DOHH2 (cell line): ENCODE data around the gene TMEM181.

Source experiments
- H3F3A ChIP-seq: fragments of 200-600 bp; sonication (generic), shearing (Covaris generic); 2 replicates; pipeline ENCODE4 v1.6.0; 2016; ENCODE audit warnings: antibody characterized with exemption, mild to moderate bottlenecking; ENCODE audit not compliant: control insufficient read depth, insufficient read depth
- H3K27ac ChIP-seq: fragments of 200-600 bp; sonication (generic); 2 replicates; pipeline ENCODE4 v1.5.1; 2014; ENCODE audit warnings: low read depth, mild to moderate bottlenecking, low read length, moderate library complexity
- H3K27me3 ChIP-seq: fragments of 200-600 bp; sonication (generic); 2 replicates; pipeline ENCODE4 v1.6.1; 2014; ENCODE audit warnings: mild to moderate bottlenecking, low read length, mixed read lengths; ENCODE audit not compliant: control insufficient read depth
- H3K36me3 ChIP-seq: fragments of 200-600 bp; sonication (generic); 2 replicates; pipeline ENCODE4 v1.6.1; 2014; ENCODE audit warnings: mild to moderate bottlenecking, low read length, moderate library complexity, mixed read lengths; ENCODE audit not compliant: control insufficient read depth
- H3K4me1 ChIP-seq: fragments of 200-600 bp; sonication (generic); 2 replicates; pipeline ENCODE4 v1.6.1; 2014; ENCODE audit warnings: mild to moderate bottlenecking, low read length, mixed read lengths; ENCODE audit not compliant: control insufficient read depth
- H3K4me2 ChIP-seq: fragments of 200-600 bp; sonication (generic); 2 replicates; pipeline ENCODE4 v1.6.0; 2014; ENCODE audit warnings: mild to moderate bottlenecking, low read length, moderate library complexity
- H3K4me3 ChIP-seq: fragments of 200-600 bp; sonication (generic); 2 replicates; pipeline ENCODE4 v1.5.1; 2014; ENCODE audit warnings: mild to moderate bottlenecking, low read length, mixed read lengths
- H3K79me2 ChIP-seq: fragments of 200-600 bp; sonication (generic); 2 replicates; pipeline ENCODE4 v1.6.1; 2014; ENCODE audit warnings: mild to moderate bottlenecking, low read length, mixed read lengths; ENCODE audit not compliant: control insufficient read depth
- H3K9me2 ChIP-seq: fragments of 200-600 bp; sonication (generic); replicated peaks from 2 replicates; pipeline ENCODE4 v1.6.1; 2014; ENCODE audit warnings: mild to moderate bottlenecking, low read length, mixed read lengths; ENCODE audit not compliant: control insufficient read depth
- H3K9me3 ChIP-seq: fragments of 200-600 bp; sonication (generic); 2 replicates; pipeline ENCODE4 v1.6.1; 2014; ENCODE audit warnings: antibody characterized with exemption, low read length, mixed read lengths; ENCODE audit not compliant: control insufficient read depth, insufficient read depth
- H4K20me1 ChIP-seq: fragments of 200-600 bp; sonication (generic); 2 replicates; pipeline ENCODE4 v1.6.0; 2014; ENCODE audit warnings: low read depth, mild to moderate bottlenecking, antibody characterized with exemption, low read length, moderate library complexity; ENCODE audit not compliant: control insufficient read depth, insufficient read depth
- CTCF ChIP-seq: fragments of 200-600 bp; sonication (generic); IDR thresholded peaks from one replicate; pipeline ENCODE4 v1.5.1; 2014; ENCODE audit warnings: antibody characterized with exemption, mild to moderate bottlenecking, low read depth, low read length; ENCODE audit not compliant: poor library complexity, severe bottlenecking
- EZH2phosphoT487 ChIP-seq: fragments of 200-600 bp; sonication (generic); IDR thresholded peaks from 2 replicates; pipeline ENCODE4 v1.6.1; 2017; ENCODE audit warnings: borderline replicate concordance, mild to moderate bottlenecking, antibody characterized with exemption, low read length, moderate library complexity, mixed read lengths

The TMEM181 gene

DNA sequence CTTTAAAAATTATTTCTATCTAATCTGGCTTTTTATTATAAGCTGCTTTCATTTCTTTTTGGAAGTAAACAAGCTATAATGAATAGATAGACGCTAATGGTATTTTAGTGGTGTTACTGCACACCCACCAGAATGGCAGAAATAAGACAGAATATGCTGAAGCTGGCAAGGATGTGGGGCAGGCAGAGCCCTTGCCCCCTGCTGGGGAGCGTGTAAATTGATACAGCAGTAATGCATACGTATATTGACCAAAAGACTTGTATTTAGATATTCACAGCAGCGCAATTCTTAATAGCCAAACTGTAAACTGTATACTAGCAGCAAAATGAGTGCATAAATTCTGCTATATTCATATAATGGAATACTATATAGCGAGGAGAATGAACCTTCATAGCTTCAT, 35.3 kb downstream of the TMEM181 start:
- no peak overlapping the region for H3K4me2 ChIP-seq
- no peaks in the 10 kb centered on the region for H3F3A ChIP-seq
- no peaks in the 10 kb centered on the region for H3K27me3 ChIP-seq
- peak; percentile 48 for TF ChIP-seq CTCF
- TF ChIP-seq EZH2phosphoT487 = no peak
- H3K79me2 ChIP-seq = no peaks in the 10 kb centered on the region
- H3K36me3 ChIP-seq = peaks cover 37% of the 10 kb centered on the region
- no peaks in the 10 kb centered on the region for H3K9me3 ChIP-seq
- H3K9me2 ChIP-seq = no peaks in the 10 kb centered on the region
- H3K4me1 ChIP-seq = no peaks in the 10 kb centered on the region
- no peak overlapping the region for H3K27ac ChIP-seq
- H4K20me1 ChIP-seq = no peaks in the 10 kb centered on the region
- H3K4me3 ChIP-seq = no peak overlapping the region

GRCh38 chr6:158596861-158597260, 37.0 kb downstream of the TMEM181 start:
- Histone ChIP-seq H4K20me1 (no peaks in the 10 kb centered on the region), H3K27ac (no peak overlapping the region), H3K27me3 (no peaks in the 10 kb centered on the region), H3K4me1 (no peaks in the 10 kb centered on the region), H3F3A (no peaks in the 10 kb centered on the region), H3K9me3 (no peaks in the 10 kb centered on the region), H3K4me3 (no peak overlapping the region), H3K36me3 (peaks cover 25% of the 10 kb centered on the region), H3K79me2 (no peaks in the 10 kb centered on the region), H3K4me2 (no peak overlapping the region), H3K9me2 (no peaks in the 10 kb centered on the region)
- no peak for TF ChIP-seq CTCF
- no peak for TF ChIP-seq EZH2phosphoT487

DNA sequence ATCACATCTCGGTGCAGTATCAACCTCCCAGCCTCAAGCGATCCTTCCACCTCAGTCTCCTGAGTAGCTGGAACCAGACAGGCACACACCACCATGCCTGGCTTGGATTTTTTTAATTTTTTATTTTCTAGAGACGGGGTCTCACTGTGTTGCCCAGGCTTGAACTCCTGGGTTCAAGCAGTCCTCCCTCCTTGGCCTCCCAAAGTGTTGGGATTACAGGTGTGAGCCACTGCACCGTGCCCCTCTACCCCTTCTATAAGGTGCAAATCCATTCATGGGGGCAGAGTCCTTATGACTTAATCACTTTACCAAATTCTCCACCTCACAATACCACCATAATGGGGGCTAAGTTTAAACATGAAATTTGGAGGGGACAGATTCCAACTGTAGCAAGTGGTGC, 37.7 kb downstream of the TMEM181 start:
- H3K4me1 ChIP-seq = no peaks in the 10 kb centered on the region
- H3K27me3 ChIP-seq = no peaks in the 10 kb centered on the region
- H3K36me3 ChIP-seq = peaks cover 19% of the 10 kb centered on the region
- no peak overlapping the region for H3K4me3 ChIP-seq
- H4K20me1 ChIP-seq = no peaks in the 10 kb centered on the region
- H3K9me2 ChIP-seq = no peaks in the 10 kb centered on the region
- no peaks in the 10 kb centered on the region for H3K79me2 ChIP-seq
- no peak overlapping the region for H3K27ac ChIP-seq
- no peak overlapping the region for H3K4me2 ChIP-seq
- H3K9me3 ChIP-seq = no peaks in the 10 kb centered on the region
- no peaks in the 10 kb centered on the region for H3F3A ChIP-seq
- TF ChIP-seq CTCF = no peak
- TF ChIP-seq EZH2phosphoT487 = no peak

DNA sequence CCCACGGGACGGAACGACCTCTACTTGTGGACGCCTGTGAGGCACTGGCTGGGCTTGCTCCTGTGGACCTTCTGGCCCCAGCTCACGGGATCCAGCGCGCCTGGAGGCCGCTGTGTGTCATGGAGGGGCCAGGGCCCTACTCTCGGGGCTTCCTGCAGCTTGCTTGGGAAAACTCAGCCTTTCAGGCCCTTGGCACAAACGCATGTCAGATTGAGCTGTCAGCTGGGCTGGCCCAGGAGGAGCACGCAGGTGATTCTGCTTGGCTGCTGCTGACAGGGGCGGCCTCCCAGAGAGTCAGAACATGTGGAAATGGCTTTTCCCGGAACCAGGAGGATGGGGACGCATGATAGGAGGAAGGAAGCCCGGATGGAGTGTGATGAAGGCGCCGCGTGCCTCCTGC, 39.7 kb downstream of the TMEM181 start:
- H3K4me2 ChIP-seq = no peak overlapping the region
- TF ChIP-seq EZH2phosphoT487 (no peak), CTCF (no peak)
- H3K9me3 ChIP-seq = no peaks in the 10 kb centered on the region
- H4K20me1 ChIP-seq = no peaks in the 10 kb centered on the region
- H3K4me1 ChIP-seq = no peaks in the 10 kb centered on the region
- H3K79me2 ChIP-seq = no peaks in the 10 kb centered on the region
- H3K27ac ChIP-seq = no peak overlapping the region
- H3K27me3 ChIP-seq = no peaks in the 10 kb centered on the region
- peaks cover 10% of the 10 kb centered on the region for H3K36me3 ChIP-seq
- no peaks in the 10 kb centered on the region for H3K9me2 ChIP-seq
- no peaks in the 10 kb centered on the region for H3F3A ChIP-seq
- H3K4me3 ChIP-seq = no peak overlapping the region
